ENCODE measurements around the gene SCGB1C1.
"Not testable (repeated sequence)": the region's sequence is repeated elsewhere in the genome, so short reads cannot be mapped to it uniquely, and the experiment has no call there.

Gene SCGB1C1

DNA sequence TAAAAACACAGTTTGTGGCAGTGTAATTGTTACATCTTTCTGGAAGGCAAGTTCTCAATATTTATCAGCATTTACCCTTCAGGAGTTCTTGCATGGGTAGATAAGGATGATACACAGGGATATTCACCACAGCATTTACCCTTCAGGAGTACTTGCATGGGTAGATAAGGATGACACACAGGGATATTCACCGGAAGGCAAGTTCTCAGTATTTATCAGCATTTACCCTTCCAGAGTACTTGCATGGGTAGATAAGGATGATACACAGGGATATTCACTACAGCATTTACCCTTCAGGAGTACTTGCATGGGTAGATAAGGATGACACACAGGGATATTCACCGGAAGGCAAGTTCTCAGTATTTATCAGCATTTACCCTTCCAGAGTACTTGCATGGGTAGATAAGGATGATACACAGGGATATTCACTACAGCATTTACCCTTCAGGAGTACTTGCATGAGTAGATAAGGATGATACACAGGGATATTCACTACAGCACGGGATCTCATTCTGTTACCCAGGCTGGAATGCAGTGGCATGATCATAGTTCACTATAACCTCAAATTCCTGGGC is 27.9 kb downstream of the SCGB1C1 start:
- not testable (repeated sequence) for DNase-seq

DNA sequence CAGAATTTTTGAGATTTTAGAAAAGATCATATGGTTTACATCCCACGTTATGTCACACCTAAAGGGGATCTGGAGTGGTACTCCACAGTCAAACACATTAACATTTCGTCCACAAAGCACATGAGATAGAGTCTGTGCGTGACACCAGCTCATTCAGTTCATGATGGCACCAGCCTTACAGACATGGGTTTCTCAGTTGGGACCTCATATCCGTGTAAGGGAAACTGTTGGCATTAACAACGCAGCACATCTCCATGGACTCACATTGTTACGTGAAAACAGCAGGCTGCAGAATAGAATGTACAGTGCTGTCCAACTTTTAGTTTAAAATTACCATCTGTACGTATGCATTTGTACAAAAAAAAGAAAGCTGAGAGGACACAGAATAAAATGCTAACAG is 28.7 kb downstream of the SCGB1C1 start:
- DNase-seq: no peak

DNA sequence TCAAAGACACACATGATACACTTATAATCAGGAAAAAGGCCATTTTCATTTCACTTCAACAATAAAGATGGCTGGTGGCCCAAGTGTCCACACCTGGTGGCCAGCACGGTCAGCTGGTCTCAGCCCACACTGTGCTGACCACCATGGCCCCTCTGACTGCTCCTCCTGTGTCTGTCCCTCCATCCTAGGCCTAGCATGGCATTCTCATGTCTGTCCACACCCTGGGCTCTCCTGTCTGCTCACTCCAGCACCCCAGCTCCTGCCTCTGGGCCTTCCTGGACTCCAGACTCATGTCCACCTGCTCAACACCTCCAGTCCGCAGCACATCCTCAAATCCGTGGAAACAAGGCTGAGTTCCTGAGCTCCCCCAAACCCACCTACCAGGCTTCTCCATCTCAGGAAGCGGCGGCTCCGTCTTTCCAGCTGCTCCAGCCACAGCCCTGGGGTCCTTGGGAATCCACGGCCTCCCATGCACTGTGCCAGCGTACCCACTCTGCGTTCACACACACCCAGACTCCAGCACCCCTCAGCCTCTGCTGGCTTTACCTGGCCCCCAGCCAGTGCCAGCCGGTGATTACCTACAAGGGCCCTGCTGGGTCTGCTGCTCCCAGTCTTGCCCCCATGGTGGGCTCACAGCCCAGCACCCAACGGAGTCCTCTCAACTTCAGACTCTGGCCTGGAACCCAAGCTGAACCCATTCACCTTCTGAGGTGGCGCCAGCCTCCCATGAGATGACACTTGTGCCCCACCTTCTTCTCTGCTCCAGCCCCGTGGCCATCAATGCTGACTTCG is 29.3 kb downstream of the SCGB1C1 start:
- no peak for DNase-seq

DNA sequence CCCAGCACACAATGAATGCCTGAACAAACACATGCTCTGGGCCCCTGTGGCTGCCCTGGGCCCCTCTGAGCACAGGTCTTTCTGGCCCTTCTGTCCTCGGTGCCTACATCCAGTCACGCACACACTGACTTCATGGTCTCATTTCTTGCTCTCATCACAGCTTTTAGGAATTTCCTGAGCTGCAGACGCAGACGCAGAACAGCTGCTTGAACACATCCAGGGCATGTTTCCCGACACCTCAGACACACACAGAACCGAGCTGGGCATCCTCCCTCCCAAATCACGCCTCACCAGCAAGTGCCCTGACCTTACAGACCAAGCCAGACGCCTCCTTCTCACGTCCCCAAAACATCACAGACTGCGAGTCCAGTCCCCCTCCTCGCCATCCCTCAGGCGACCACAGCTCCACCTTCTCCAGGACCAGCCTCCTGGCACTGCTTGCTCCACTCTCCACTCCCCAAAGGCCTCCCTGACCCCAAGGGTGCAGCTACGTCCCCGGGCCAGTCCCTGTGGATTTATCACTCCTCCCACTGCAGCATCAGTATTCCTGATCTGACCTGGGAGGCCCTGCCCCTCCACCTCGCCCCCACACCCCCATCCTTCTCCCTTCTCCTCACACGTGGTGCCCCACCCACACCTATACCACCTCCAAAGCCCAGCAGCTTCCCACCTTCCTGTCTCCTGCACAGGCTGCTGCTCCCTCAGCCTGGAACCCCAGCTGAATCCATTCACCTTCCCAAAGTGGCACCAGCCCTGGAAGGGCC is 30.3 kb downstream of the SCGB1C1 start:
- DNase-seq: no peak

- no peak for DNase-seq
Observed at GRCh38 chr11:223884-224283, 31.0 kb downstream of the SCGB1C1 start.

GRCh38 chr11:224424-224823 is 31.5 kb downstream of the SCGB1C1 start:
- DNase-seq: no peak

DNA sequence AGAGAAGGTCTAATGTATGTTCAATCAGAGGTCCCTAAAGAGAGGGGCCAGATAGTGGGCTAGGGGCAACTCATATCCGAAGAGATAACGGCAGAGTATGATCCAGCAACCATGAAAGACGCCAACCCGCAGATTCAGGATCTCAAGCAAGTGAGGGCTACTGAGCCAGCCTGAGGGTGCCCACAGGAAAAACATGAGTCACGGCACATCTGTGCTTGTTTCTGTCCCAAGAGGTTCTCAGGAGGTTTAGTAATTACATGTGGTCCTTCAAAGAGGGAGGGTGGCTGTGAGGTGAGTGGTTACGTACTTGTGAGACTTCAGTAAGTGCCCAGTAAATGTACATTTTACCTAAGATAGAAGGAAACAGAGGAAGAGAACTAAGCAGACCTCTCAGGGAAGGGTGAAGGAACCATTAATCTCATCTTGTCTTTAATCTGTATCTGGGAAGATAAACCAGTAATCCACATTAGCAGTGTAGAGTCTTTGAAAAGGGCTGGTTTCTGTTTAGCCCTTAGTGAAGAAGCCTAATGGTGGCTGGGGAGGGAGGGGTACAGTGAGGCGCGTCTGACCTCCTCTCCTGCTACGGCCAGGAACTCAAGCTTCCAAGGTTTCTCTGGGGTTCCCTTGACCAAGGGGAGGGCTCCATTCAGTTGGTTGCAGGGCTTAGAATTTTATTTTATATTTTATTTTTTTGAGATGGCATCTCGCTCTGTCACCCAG is 33.0 kb downstream of the SCGB1C1 start:
- DNase-seq: peak; percentile 37

DNA sequence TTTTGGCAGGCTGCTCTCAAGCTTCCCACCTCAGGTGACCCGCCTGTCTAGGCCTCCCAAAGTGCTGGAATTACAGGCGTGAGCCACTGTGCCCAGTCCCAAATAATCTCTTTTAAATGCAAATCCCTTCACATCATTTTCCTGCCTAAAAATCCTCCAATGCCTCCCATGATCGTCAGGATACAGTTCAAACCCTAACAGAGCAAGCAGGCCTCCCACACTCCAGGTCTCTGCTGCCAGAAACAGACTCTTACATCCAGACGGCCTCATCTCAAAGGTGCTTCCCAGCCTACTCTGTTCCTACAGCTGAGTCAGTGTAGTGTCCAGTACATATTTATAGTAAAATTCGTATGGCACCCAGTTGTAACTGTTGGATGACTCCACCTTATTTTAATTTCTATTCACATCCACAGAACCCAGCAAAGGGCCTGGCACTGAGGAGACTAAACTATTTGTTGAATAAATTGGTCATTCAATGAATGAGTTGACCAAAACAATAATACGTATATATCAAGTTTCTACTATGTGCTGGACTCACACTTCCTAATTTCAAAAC is 35.0 kb downstream of the SCGB1C1 start:
- DNase-seq: no peak

- no peak for DNase-seq
Observed at GRCh38 chr11:230431-230830, 37.6 kb downstream of the SCGB1C1 start.

DNA sequence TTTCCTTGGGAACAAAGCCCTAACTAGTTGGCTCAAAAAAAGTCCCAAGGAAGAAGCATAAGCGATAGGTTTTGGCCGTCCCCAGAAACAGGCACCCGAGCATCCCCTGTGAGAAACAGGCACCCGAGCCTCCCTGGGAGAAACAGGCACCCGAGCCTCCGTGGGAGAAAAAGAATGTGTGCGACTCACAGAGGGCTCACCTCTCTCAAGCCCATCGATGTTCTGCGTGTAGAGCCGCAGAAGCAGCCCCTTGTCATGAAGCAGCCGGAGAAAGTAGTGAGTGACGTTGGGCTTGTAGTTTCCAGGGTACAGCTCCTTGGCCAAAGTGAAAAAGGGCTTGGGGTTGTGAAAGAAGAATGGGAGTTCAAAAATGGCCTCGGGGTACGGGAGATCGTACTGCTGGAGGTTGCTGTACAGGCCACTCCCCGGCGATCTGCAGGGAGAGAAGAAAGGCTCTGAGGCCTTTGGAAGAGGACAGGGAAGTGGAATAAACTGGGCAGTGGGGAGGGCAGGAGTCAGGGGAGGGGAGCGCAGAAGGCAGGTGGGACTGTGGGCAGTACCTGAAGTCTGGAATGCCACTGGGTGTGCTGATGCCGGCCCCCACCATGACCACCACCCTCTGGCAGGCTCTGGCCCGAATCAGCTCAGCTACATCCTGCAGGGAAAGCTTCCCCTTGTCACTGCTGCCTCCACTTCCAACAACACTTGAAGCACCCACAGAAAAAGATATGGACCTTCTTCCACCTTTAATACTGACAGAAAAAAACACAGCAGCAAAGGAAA is 40.1 kb downstream of the SCGB1C1 start:
- DNase-seq: no peak

DNA sequence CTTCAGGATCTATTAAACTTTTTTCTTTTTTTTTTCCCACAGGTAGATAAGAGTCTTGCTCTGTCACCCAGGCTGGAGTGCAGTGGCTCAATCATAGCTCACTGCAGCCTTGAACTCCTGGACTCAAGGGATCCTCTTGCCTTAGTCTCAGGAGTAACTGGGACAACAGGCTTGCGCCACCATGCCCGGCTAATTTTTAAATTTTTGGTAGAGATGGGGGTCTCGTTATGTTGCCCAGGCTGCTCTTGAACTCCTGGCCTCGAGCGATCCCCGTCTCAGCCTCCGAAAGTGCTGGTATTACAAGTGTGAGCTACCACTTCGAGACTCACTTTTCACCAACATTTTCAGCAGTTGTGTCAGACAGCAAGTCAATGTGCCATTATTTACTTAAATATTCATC is 42.3 kb downstream of the SCGB1C1 start:
- DNase-seq: no peak

DNA sequence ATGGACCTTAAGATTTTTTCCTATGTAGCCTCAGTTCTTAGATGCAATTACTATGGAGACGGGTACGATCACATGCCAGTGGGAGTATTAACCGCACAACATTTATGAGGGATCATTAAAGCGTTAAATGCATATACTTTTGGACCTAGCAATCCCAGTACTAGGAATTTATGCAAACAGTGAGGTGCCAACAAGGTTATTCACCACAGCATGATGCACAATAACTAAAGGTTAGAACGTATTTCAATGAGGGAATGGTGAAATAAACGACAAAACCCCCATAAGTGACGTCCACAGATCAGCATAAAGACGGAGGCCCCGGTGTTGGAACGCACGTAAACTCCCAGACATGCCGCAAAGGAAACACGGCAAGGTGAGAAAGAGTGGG is 42.7 kb downstream of the SCGB1C1 start:
- DNase-seq: peak; percentile 81

DNA sequence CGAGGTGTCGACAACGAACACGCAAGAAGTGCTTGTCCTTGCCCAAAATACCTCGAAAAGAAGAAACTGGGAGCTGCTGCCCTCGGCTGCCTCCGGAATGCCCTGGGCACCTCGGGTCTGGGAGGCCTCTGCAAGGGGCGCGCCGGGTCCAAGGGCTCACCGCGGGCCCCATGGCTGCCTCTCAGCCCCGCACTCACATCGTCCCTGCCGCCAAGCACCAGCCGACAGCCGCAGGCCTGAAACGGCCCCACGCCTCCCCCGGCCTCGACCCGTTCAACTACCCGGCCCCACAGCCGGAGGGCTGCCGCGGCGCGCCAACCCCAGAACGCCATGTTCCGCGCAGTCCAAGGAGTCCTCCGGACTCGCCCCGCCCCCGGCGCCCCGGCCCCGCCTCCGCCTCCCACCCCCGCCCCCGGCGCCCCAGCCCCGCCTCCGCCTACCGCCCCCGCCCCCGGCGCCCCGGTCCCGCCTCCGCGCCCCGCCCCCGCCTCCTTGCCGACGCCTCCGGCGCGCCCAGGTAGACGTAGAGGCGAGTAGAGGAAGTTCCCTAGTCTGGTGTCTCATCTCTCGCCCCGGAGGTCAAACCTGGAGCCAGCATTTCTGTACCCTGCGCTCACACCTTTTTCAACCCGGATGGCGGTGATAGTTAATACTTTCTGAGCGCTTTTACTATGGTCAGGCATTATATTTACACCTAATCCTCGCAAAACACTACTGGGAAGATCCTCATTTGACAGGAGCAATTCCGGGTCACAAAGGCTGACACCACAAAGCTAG is 43.3 kb downstream of the SCGB1C1 start, which contains the start of gene SIRT3:
TSS of gene SIRT3 (minus strand) at position 346 of the 777 bp plus-strand sequence. CDS start at position 332, 14 bp downstream.
- peak; percentile 83 for DNase-seq

- peak; percentile 94 for DNase-seq
Observed at GRCh38 chr11:236774-237767, 44.2 kb downstream of the SCGB1C1 start, which contains the start of gene PSMD13. Gene PSMD13, plus strand, starts transcription at chr11:236976. Its CDS starts 74 bp downstream, at chr11:237050.

GRCh38 chr11:238346-238745 is 45.5 kb downstream of the SCGB1C1 start:
- DNase-seq: not testable (repeated sequence)

DNA sequence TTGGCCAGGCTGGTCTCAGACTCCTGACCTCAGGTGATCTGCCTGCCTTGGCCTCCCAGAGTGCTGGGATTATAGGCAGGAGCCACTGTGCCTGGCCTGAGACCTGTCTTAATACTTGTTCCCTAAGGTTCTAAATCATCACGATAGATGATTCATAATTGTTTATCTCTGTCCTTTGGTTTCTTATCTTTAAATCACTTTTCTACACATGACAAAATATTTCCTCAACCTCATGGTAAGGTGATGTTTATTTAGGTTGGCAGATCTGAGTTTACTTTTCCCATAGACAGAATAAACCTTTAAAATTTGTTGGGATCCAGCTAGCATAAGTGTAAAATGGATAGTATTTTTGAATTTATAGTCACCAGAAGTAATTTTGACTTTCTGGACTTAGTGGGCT is 47.4 kb downstream of the SCGB1C1 start:
- no peak for DNase-seq

DNA sequence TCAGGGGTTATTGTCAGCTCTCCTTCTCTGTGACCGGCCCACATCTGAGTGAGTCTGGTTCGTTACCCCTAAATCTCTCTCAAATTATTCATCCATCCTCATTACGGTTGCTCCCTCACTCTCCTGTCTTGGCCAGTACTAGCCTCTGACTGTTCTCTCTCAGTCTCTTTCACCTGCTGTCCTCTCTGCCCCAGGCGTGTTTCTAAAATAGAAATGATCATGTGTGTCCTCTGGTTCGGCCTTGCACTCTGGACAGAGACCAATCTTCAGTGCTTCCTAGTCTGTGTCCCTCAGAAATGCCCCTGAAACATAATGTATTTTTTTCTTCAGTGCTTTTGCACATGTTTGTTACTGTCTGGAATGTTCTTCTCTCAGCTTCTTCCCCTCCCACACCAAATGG is 48.8 kb downstream of the SCGB1C1 start:
- no peak for DNase-seq
